ENCODE measurements around the gene TOP3A.

GRCh38 chr17:18315562-18315922 lies 748 bp upstream of the TOP3A start:
- TF ChIP-seq, protein P1, sequence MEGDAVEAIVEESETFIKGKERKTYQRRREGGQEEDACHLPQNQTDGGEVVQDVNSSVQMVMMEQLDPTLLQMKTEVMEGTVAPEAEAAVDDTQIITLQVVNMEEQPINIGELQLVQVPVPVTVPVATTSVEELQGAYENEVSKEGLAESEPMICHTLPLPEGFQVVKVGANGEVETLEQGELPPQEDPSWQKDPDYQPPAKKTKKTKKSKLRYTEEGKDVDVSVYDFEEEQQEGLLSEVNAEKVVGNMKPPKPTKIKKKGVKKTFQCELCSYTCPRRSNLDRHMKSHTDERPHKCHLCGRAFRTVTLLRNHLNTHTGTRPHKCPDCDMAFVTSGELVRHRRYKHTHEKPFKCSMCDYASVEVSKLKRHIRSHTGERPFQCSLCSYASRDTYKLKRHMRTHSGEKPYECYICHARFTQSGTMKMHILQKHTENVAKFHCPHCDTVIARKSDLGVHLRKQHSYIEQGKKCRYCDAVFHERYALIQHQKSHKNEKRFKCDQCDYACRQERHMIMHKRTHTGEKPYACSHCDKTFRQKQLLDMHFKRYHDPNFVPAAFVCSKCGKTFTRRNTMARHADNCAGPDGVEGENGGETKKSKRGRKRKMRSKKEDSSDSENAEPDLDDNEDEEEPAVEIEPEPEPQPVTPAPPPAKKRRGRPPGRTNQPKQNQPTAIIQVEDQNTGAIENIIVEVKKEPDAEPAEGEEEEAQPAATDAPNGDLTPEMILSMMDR (conservative IDR thresholded peaks at IDR 0.05; ENCODE audit: low read depth, low read length): no peak
- TF ChIP-seq RCOR1 (IDR thresholded peaks at IDR 0.05; ENCODE audit: insufficient replicate concordance, low read length): no peak
- no peak for TF ChIP-seq POLR2A (IDR thresholded peaks at IDR 0.05; ENCODE audit: low read depth, low read length)
- no peak for TF ChIP-seq MAFK (IDR thresholded peaks at IDR 0.05; ENCODE audit: low read depth, low read length)
- no peak for TF ChIP-seq MXI1 (IDR thresholded peaks at IDR 0.05; ENCODE audit: borderline replicate concordance, low read depth, low read length)
- no peak for TF ChIP-seq RAD21 (IDR thresholded peaks at IDR 0.05; ENCODE audit: low read length)
- no peak for TF ChIP-seq CEBPB (IDR thresholded peaks at IDR 0.05; ENCODE audit: low read depth, low read length)
- TF ChIP-seq, protein P2, sequence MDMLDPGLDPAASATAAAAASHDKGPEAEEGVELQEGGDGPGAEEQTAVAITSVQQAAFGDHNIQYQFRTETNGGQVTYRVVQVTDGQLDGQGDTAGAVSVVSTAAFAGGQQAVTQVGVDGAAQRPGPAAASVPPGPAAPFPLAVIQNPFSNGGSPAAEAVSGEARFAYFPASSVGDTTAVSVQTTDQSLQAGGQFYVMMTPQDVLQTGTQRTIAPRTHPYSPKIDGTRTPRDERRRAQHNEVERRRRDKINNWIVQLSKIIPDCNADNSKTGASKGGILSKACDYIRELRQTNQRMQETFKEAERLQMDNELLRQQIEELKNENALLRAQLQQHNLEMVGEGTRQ (IDR thresholded peaks at IDR 0.05; ENCODE audit: low read depth, low read length): no peak
- TF ChIP-seq FOS (IDR thresholded peaks at IDR 0.05; ENCODE audit: low read depth, low read length): no peak

Measured in IMR-90 (cell line).